GM12864 (cell line): ENCODE measurements around the gene BTBD17.

ENCODE experiments used
- DNase-seq: peaks from one replicate; pipeline ENCODE4 v3.0.0-alpha.2; 2011; ENCODE audit warnings: low read depth
- H3K4me3 ChIP-seq: 2 replicates; pipeline ENCODE4 v1.5.1; 2011; ENCODE audit warnings: mild to moderate bottlenecking, low read depth, low read length, control low read depth
- TF ChIP-seq, protein P1 (sequence below): IDR thresholded peaks from 2 replicates; pipeline ENCODE4 v1.5.1; 2011; ENCODE audit warnings: low read depth, mild to moderate bottlenecking, moderate library complexity, low read length, control low read depth, inconsistent platforms; ENCODE audit errors: missing control alignments

Gene BTBD17

GRCh38 chr17:74336307-74336706 lies 25.4 kb downstream of the BTBD17 start:
- no peak overlapping the region for H3K4me3 ChIP-seq
- TF ChIP-seq, protein P1, sequence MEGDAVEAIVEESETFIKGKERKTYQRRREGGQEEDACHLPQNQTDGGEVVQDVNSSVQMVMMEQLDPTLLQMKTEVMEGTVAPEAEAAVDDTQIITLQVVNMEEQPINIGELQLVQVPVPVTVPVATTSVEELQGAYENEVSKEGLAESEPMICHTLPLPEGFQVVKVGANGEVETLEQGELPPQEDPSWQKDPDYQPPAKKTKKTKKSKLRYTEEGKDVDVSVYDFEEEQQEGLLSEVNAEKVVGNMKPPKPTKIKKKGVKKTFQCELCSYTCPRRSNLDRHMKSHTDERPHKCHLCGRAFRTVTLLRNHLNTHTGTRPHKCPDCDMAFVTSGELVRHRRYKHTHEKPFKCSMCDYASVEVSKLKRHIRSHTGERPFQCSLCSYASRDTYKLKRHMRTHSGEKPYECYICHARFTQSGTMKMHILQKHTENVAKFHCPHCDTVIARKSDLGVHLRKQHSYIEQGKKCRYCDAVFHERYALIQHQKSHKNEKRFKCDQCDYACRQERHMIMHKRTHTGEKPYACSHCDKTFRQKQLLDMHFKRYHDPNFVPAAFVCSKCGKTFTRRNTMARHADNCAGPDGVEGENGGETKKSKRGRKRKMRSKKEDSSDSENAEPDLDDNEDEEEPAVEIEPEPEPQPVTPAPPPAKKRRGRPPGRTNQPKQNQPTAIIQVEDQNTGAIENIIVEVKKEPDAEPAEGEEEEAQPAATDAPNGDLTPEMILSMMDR: no peak
- DNase-seq: no peak

- DNase-seq: no peak
- TF ChIP-seq, protein P1: no peak
- H3K4me3 ChIP-seq: no peak overlapping the region
These were observed 26.1 kb downstream of the BTBD17 start for GRCh38 chr17:74335529-74336062.

DNA sequence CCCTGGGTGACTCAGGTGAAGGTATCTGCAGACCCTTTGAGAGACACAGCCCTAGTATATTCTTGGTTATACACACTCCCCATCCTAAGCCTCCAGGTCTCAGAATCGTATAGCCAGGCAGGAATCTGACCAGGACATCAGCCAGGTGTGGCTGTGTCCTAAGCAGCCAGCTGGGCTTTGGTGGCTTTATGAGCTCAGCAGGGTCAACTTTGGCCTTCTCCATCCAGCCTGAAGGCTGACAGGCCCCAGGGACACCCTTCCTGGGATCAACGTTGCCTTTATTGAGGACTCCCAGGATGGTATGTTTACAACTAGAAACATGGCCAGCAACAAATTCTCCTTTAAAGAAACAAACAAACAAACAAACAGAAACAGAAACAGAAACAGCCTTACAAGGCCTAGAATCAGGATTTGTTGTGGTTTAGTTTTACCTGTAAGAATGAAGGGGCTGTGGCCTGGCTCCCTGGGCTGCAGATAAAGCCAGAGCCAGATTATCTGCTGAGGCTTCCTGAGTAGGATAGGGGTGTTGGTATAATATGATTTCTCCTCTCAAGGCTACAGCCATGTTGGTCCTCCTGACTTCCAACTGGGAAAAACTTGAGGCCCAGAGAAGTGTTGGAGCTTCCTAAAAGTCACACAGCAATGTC lies 27.2 kb downstream of the BTBD17 start:
- no peak for DNase-seq

GRCh38 chr17:74332763-74333283 lies 28.8 kb downstream of the BTBD17 start:
- TF ChIP-seq, protein P1: no peak
- no peak for DNase-seq
- no peak overlapping the region for H3K4me3 ChIP-seq

More for the DNA sequence above, 27.2 kb downstream of the BTBD17 start:
- H3K4me3 ChIP-seq: no peak overlapping the region
- TF ChIP-seq, protein P1: no peak

GRCh38 chr17:74332017-74332650 lies 29.5 kb downstream of the BTBD17 start:
- no peak for DNase-seq
- H3K4me3 ChIP-seq: no peak overlapping the region
- TF ChIP-seq, protein P1: no peak

- DNase-seq: no peak
- no peak overlapping the region for H3K4me3 ChIP-seq
- TF ChIP-seq, protein P1: no peak
These were observed 31.2 kb downstream of the BTBD17 start for GRCh38 chr17:74330446-74330845.
